Adrenal gland (tissue), 12 donors: ENCODE data around the gene CCL25. TPM values are rescaled to one million over a fixed set of nuclear protein-coding genes. Genes with fewer than 3 reads are reported as not detected.

ENCODE experiments used
- DNase-seq, 7 donors: peaks; one replicate each; pipeline ENCODE4 v3.0.0-alpha.2; 2019 to 2020
- H3K27ac ChIP-seq, 5 donors: fragments of 200-600 bp; sonication (generic) in 4 of 5; 1 replicate in 3 of 5; 2 replicates in 2 of 5; pipeline versions ENCODE4 v1.5.1 to v1.8.0; 2016 to 2020; ENCODE audit warnings: mild to moderate bottlenecking in 1 of 5
- H3K27me3 ChIP-seq: fragments of 200-600 bp; 2 replicates; pipeline ENCODE4 v1.8.0; 2021
- H3K36me3 ChIP-seq, 2 donors: fragments of 200-600 bp; replicated peaks in 1 of 2; 1 replicate in 1 of 2; 2 replicates in 1 of 2; pipeline versions ENCODE4 v1.5.1 to v1.8.0; 2018 to 2022
- H3K4me1 ChIP-seq, 2 donors: fragments of 200-600 bp; replicated peaks in 1 of 2; 1 replicate in 1 of 2; 2 replicates in 1 of 2; pipeline versions ENCODE4 v1.5.1 to v1.8.0; 2018 to 2021
- H3K4me3 ChIP-seq, 4 donors: fragments of 200-600 bp; sonication (generic) in 3 of 4; one replicate each; pipeline ENCODE4 v1.5.1; 2016 to 2018
- H3K9me3 ChIP-seq, 3 donors: fragments of 200-600 bp; sonication (generic) in 1 of 3; replicated peaks in 1 of 3; 1 replicate in 2 of 3; 2 replicates in 1 of 3; pipeline versions ENCODE4 v1.5.1 to v1.8.0; 2016 to 2021
- CTCF ChIP-seq, 6 experiments: fragments of 450-650 bp in 4 of 6; fragments of 200-600 bp in 2 of 6; sonication (generic) in 1 of 6; IDR thresholded peaks; 1 replicate in 5 of 6; 2 replicates in 1 of 6; pipeline versions ENCODE4 v1.5.1 to v1.8.0; 2016 to 2021; ENCODE audit warnings: antibody characterized with exemption in 6 of 6, mild to moderate bottlenecking in 2 of 6, moderate library complexity in 1 of 6
- POLR2A ChIP-seq, 2 donors: fragments of 450-650 bp; IDR thresholded peaks; one replicate each; pipeline ENCODE4 v1.6.1; 2017; ENCODE audit warnings: antibody characterized with exemption in 2 of 2, mild to moderate bottlenecking in 2 of 2, moderate library complexity in 1 of 2
- WGBS, 4 donors: extraction: QIAGEN DNeasy Blood & Tissue Kit in 2 of 4; methylation state at CpG; one replicate each; pipeline versions ENCODE4 v1.1.5 to v1.1.7; 2013 to 2017; 5-methylcytosine and 5-hydroxymethylcytosine counted together
- intact Hi-C, 2 donors: fragments of 100-400 bp; cut with DNase I; formaldehyde crosslinking; loops; one replicate each; pipeline versions ENCODE4 v1.14.1 to v1.15.0; 2022 to 2023
- polyA plus RNA-seq, 3 donors: library from polyadenylated mRNA; stranded (reverse); fragments of 200-250 nt in 2 of 3; fragments of 350-450 nt in 1 of 3; fragmentation: Illumina TruSeq in 1 of 3; extraction: RNeasy Lipid Tissue Mini Kit (QIAGEN cat#74804) in 1 of 3; gene quantifications; one replicate each; pipeline ENCODE4 v1.2.3, GENCODE V29; 2013 to 2014
- total RNA-seq, 9 donors: library from RNA; depleted of rRNA in 4 of 9; stranded (reverse); fragments of >200 nt in 4 of 9; fragments of 120-200 nt in 1 of 9; fragmentation: NEBNext Ultra II Directional in 1 of 9; extraction: Animal tissue kit (Norgen Biotek cat#: 25700) in 1 of 9; gene quantifications; one replicate each; pipeline versions ENCODE4 v1.1.0 to v1.2.4, GENCODE V29; 2013 to 2023
- donor health status: healthy with polysubstance abuse.
- donor health status: Bipolar disorder and iron deficiency.
- donor health status: DM: yes; HTN: yes; CAD: no.
- donor health status: DM: no; HTN: no; CAD: no.
- donor health status: DM: no; HTN: no; CAD: no.
- donor health status: DM: yes; HTN: yes; CAD: no.

CCL25 gene
- total and polyA plus RNA-seq, 12 donors: 0.11 to 0.78 TPM; not detected in 10

GRCh38 chr19:8083141-8083540 lies 30.6 kb downstream of the CCL25 start:
- Histone ChIP-seq H3K27me3 (no peaks in the 10 kb centered on the region), H3K4me3 (no peak overlapping the region), H3K36me3 (no peaks in the 10 kb centered on the region), H3K4me1 (no peaks in the 10 kb centered on the region), H3K27ac (no peak overlapping the region), H3K9me3 (no peaks in the 10 kb centered on the region)
- no peak for TF ChIP-seq POLR2A (IDR thresholded peaks at IDR 0.05)
- TF ChIP-seq CTCF (IDR thresholded peaks at IDR 0.05): no peak
- 76 to 92% (median 90%) methylated on average over 11 to 12 of the region's 12 CpGs for WGBS, 4 donors
- no peak for DNase-seq
- intact Hi-C loops: no loop called here

DNA sequence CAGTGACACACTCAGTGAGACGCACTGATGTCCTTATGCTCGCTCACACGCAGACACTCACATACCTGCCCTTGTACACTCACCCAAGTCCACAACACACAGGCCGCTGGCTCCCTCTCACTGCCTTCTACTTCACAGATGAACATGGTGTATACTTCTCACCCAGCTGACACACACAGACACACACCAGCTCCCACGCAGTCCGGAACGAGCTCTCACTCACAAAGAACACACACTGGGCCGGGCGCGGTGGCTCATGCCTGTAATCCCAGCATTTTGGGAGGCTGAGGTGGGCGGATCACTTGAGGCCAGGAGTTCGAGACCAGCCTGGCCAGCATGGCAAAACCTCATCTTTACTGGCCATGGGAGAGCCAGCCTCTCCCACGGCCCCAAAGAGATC lies 31.6 kb downstream of the CCL25 start:
- H3K36me3 ChIP-seq: no peaks in the 10 kb centered on the region
- no peaks in the 10 kb centered on the region for H3K27me3 ChIP-seq
- DNase-seq: no peak
- WGBS, 4 donors: 92 to 93% (median 92%) methylated on average over 12 to 13 of the region's 13 CpGs
- H3K4me3 ChIP-seq: no peak overlapping the region
- no peaks in the 10 kb centered on the region for H3K4me1 ChIP-seq
- intact Hi-C loops: no loop called here
- H3K9me3 ChIP-seq: no peaks in the 10 kb centered on the region
- TF ChIP-seq POLR2A (IDR thresholded peaks at IDR 0.05): no peak
- TF ChIP-seq CTCF (IDR thresholded peaks at IDR 0.05): no peak
- H3K27ac ChIP-seq: no peak overlapping the region

- intact Hi-C loops: no loop called here
- 53 to 65% (median 63%) methylated on average over 18 to 20 of the region's 20 CpGs for WGBS, 4 donors
- no peaks in the 10 kb centered on the region for H3K27me3 ChIP-seq
Measured at GRCh38 chr19:8085598-8086408, 33.2 kb downstream of the CCL25 start.

DNA sequence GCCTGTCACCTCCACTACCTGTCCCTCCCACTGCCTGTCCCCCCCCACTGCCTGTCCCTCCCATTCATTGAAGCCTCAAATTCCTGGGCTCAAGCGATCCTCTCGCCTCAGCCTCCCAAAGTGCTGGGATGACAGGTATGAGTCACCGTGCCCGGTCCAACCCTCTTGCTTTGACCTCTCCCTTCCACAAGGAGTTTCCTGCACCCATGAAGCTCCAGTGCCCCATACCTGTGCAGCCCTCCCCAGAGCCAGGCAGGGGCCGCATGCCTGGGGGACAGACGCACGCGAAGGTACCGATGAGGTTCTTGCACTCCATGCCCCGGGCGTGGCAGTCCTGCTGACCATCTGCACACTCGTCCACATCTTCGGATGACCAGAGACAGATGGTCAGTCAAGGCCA lies 34.3 kb downstream of the CCL25 start:
- no peak overlapping the region for H3K4me3 ChIP-seq
- no peaks in the 10 kb centered on the region for H3K4me1 ChIP-seq
- intact Hi-C loops: no loop called here
- H3K36me3 ChIP-seq: no peaks in the 10 kb centered on the region
- no peaks in the 10 kb centered on the region for H3K9me3 ChIP-seq
- H3K27ac ChIP-seq: no peak overlapping the region
- DNase-seq: no peak
- 84 to 90% (median 87%) methylated on average over 6 to 13 of the region's 13 CpGs for WGBS, 4 donors
- H3K27me3 ChIP-seq: no peaks in the 10 kb centered on the region
- TF ChIP-seq POLR2A (IDR thresholded peaks at IDR 0.05): no peak
- TF ChIP-seq CTCF (IDR thresholded peaks at IDR 0.05): no peak

More at GRCh38 chr19:8085598-8086408, 33.2 kb downstream of the CCL25 start:
- no peak overlapping the region for H3K27ac ChIP-seq
- no peaks in the 10 kb centered on the region for H3K36me3 ChIP-seq
- TF ChIP-seq POLR2A (IDR thresholded peaks at IDR 0.05): no peak
- no peak for TF ChIP-seq CTCF (IDR thresholded peaks at IDR 0.05)
- H3K4me3 ChIP-seq: no peak overlapping the region
- no peaks in the 10 kb centered on the region for H3K4me1 ChIP-seq
- peak in 2 of 7 donors; percentile 4 to 16 for DNase-seq
- H3K9me3 ChIP-seq: no peaks in the 10 kb centered on the region
